ENCODE measurements around the gene SKA2.
"Not testable (repeated sequence)": the region's sequence is repeated elsewhere in the genome, so short reads cannot be mapped to it uniquely, and the experiment has no call there.

The SKA2 gene

GRCh38 chr17:59101178-59101577, 53.8 kb downstream of the SKA2 start:
- no peak overlapping the region for H3K27ac ChIP-seq (ENCODE audit: low read length)
- no peak overlapping the region for H3K4me3 ChIP-seq (ENCODE audit: low read length)
- no peaks in the 10 kb centered on the region for H3K9me3 ChIP-seq (ENCODE audit: control insufficient read depth, insufficient read depth, low read length)
- no peaks in the 10 kb centered on the region for H3K27me3 ChIP-seq (ENCODE audit: control insufficient read depth, insufficient read depth, low read length)
- no CpG with 5 or more reads among the region's 1 CpG for WGBS (ENCODE audit: insufficient coverage, insufficient read length)
- H3K36me3 ChIP-seq (ENCODE audit: control insufficient read depth, insufficient read depth, low read length): no peaks in the 10 kb centered on the region; the same call in 1 of the 2 replicates
- H3K4me1 ChIP-seq (ENCODE audit: control insufficient read depth, insufficient read depth, low read length): no peaks in the 10 kb centered on the region
- DNase-seq (ENCODE audit: low read depth, low spot score): no peak

GRCh38 chr17:59097876-59098275, 57.1 kb downstream of the SKA2 start:
- no peaks in the 10 kb centered on the region for H3K27me3 ChIP-seq (ENCODE audit: control insufficient read depth, insufficient read depth, low read length)

GRCh38 chr17:59094861-59095530, 60.0 kb downstream of the SKA2 start:
- DNase-seq (ENCODE audit: low read depth, low spot score): no peak
- no peak overlapping the region for H3K27ac ChIP-seq (ENCODE audit: low read length)
- no peaks in the 10 kb centered on the region for H3K27me3 ChIP-seq (ENCODE audit: control insufficient read depth, insufficient read depth, low read length)
- H3K4me1 ChIP-seq (ENCODE audit: control insufficient read depth, insufficient read depth, low read length): no peaks in the 10 kb centered on the region
- H3K36me3 ChIP-seq (ENCODE audit: control insufficient read depth, insufficient read depth, low read length): 0 out of 2 replicates have a peak, but pooled peaks cover 3% of the 10 kb centered on the region
- WGBS (ENCODE audit: insufficient coverage, insufficient read length): no CpG with 5 or more reads among the region's 6 CpGs
- no peaks in the 10 kb centered on the region for H3K9me3 ChIP-seq (ENCODE audit: control insufficient read depth, insufficient read depth, low read length)
- H3K4me3 ChIP-seq (ENCODE audit: low read length): no peak overlapping the region

More at GRCh38 chr17:59097876-59098275, 57.1 kb downstream of the SKA2 start:
- no peaks in the 10 kb centered on the region for H3K4me1 ChIP-seq (ENCODE audit: control insufficient read depth, insufficient read depth, low read length)
- no peaks in the 10 kb centered on the region for H3K36me3 ChIP-seq (ENCODE audit: control insufficient read depth, insufficient read depth, low read length)
- H3K4me3 ChIP-seq (ENCODE audit: low read length): no peak overlapping the region
- H3K9me3 ChIP-seq (ENCODE audit: control insufficient read depth, insufficient read depth, low read length): no peaks in the 10 kb centered on the region
- DNase-seq (ENCODE audit: low read depth, low spot score): no peak
- no peak overlapping the region for H3K27ac ChIP-seq (ENCODE audit: low read length)

GRCh38 chr17:59093702-59094231, 61.2 kb downstream of the SKA2 start:
- WGBS (ENCODE audit: insufficient coverage, insufficient read length): no CpG with 5 or more reads among the region's 8 CpGs
- Histone ChIP-seq H3K27me3 (ENCODE audit: control insufficient read depth, insufficient read depth, low read length) (no peaks in the 10 kb centered on the region), H3K9me3 (ENCODE audit: control insufficient read depth, insufficient read depth, low read length) (no peaks in the 10 kb centered on the region), H3K27ac (ENCODE audit: low read length) (no peak overlapping the region), H3K4me1 (ENCODE audit: control insufficient read depth, insufficient read depth, low read length) (no peaks in the 10 kb centered on the region), H3K36me3 (ENCODE audit: control insufficient read depth, insufficient read depth, low read length) (peaks cover 5% of the 10 kb centered on the region; the same call in 1 of the 2 replicates), H3K4me3 (ENCODE audit: low read length) (no peak overlapping the region)
- DNase-seq (ENCODE audit: low read depth, low spot score): no peak

- H3K4me1 ChIP-seq (ENCODE audit: control insufficient read depth, insufficient read depth, low read length): no peaks in the 10 kb centered on the region
- no peaks in the 10 kb centered on the region for H3K27me3 ChIP-seq (ENCODE audit: control insufficient read depth, insufficient read depth, low read length)
- WGBS (ENCODE audit: insufficient coverage, insufficient read length): no CpG with 5 or more reads among the region's 4 CpGs
- no peak for DNase-seq (ENCODE audit: low read depth, low spot score)
- H3K36me3 ChIP-seq (ENCODE audit: control insufficient read depth, insufficient read depth, low read length): peaks cover 5% of the 10 kb centered on the region; the same call in 1 of the 2 replicates
- H3K9me3 ChIP-seq (ENCODE audit: control insufficient read depth, insufficient read depth, low read length): no peaks in the 10 kb centered on the region
- H3K4me3 ChIP-seq (ENCODE audit: low read length): no peak overlapping the region
- H3K27ac ChIP-seq (ENCODE audit: low read length): no peak overlapping the region
Measured at GRCh38 chr17:59093145-59093701, 61.8 kb downstream of the SKA2 start.

- H3K4me3 ChIP-seq (ENCODE audit: low read length); H3K27ac ChIP-seq (ENCODE audit: low read length); H3K27me3 ChIP-seq (ENCODE audit: control insufficient read depth, insufficient read depth, low read length); DNase-seq (ENCODE audit: low read depth, low spot score); H3K4me1 ChIP-seq (ENCODE audit: control insufficient read depth, insufficient read depth, low read length); H3K36me3 ChIP-seq (ENCODE audit: control insufficient read depth, insufficient read depth, low read length); H3K9me3 ChIP-seq (ENCODE audit: control insufficient read depth, insufficient read depth, low read length): not testable (repeated sequence)
- no CpG with 5 or more reads among the region's 12 CpGs for WGBS (ENCODE audit: insufficient coverage, insufficient read length)
Measured at GRCh38 chr17:59090593-59090992, 64.4 kb downstream of the SKA2 start.

GRCh38 chr17:59084154-59084553, 70.8 kb downstream of the SKA2 start:
- Histone ChIP-seq H3K4me1 (ENCODE audit: control insufficient read depth, insufficient read depth, low read length) (no peaks in the 10 kb centered on the region), H3K36me3 (ENCODE audit: control insufficient read depth, insufficient read depth, low read length) (peaks cover 2% of the 10 kb centered on the region; the same call in 1 of the 2 replicates), H3K4me3 (ENCODE audit: low read length) (no peak overlapping the region), H3K27me3 (ENCODE audit: control insufficient read depth, insufficient read depth, low read length) (no peaks in the 10 kb centered on the region), H3K27ac (ENCODE audit: low read length) (no peak overlapping the region), H3K9me3 (ENCODE audit: control insufficient read depth, insufficient read depth, low read length) (no peaks in the 10 kb centered on the region)
- no CpG with 5 or more reads among the region's 4 CpGs for WGBS (ENCODE audit: insufficient coverage, insufficient read length)
- no peak for DNase-seq (ENCODE audit: low read depth, low spot score)

GRCh38 chr17:59074494-59074893, 80.5 kb downstream of the SKA2 start:
- Histone ChIP-seq H3K4me1 (ENCODE audit: control insufficient read depth, insufficient read depth, low read length) (no peaks in the 10 kb centered on the region), H3K4me3 (ENCODE audit: low read length) (no peak overlapping the region), H3K9me3 (ENCODE audit: control insufficient read depth, insufficient read depth, low read length) (no peaks in the 10 kb centered on the region), H3K27ac (ENCODE audit: low read length) (no peak overlapping the region), H3K36me3 (ENCODE audit: control insufficient read depth, insufficient read depth, low read length) (no peaks in the 10 kb centered on the region; the same call in 1 of the 2 replicates), H3K27me3 (ENCODE audit: control insufficient read depth, insufficient read depth, low read length) (no peaks in the 10 kb centered on the region)
- no peak for DNase-seq (ENCODE audit: low read depth, low spot score)

GRCh38 chr17:59073972-59074371, 81.0 kb downstream of the SKA2 start:
- no peaks in the 10 kb centered on the region for H3K36me3 ChIP-seq (ENCODE audit: control insufficient read depth, insufficient read depth, low read length)
- no peaks in the 10 kb centered on the region for H3K4me1 ChIP-seq (ENCODE audit: control insufficient read depth, insufficient read depth, low read length)
- no peak overlapping the region for H3K4me3 ChIP-seq (ENCODE audit: low read length)
- no peaks in the 10 kb centered on the region for H3K9me3 ChIP-seq (ENCODE audit: control insufficient read depth, insufficient read depth, low read length)
- H3K27ac ChIP-seq (ENCODE audit: low read length): no peak overlapping the region
- no peak for DNase-seq (ENCODE audit: low read depth, low spot score)
- H3K27me3 ChIP-seq (ENCODE audit: control insufficient read depth, insufficient read depth, low read length): no peaks in the 10 kb centered on the region
- WGBS (ENCODE audit: insufficient coverage, insufficient read length): 100% methylated on average over 1 of the region's 1 CpG

GRCh38 chr17:59069856-59070255, 85.1 kb downstream of the SKA2 start:
- no CpG with 5 or more reads among the region's 1 CpG for WGBS (ENCODE audit: insufficient coverage, insufficient read length)
- Histone ChIP-seq H3K9me3 (ENCODE audit: control insufficient read depth, insufficient read depth, low read length) (no peaks in the 10 kb centered on the region), H3K27ac (ENCODE audit: low read length) (no peak overlapping the region), H3K27me3 (ENCODE audit: control insufficient read depth, insufficient read depth, low read length) (no peaks in the 10 kb centered on the region), H3K36me3 (ENCODE audit: control insufficient read depth, insufficient read depth, low read length) (no peaks in the 10 kb centered on the region), H3K4me1 (ENCODE audit: control insufficient read depth, insufficient read depth, low read length) (no peaks in the 10 kb centered on the region), H3K4me3 (ENCODE audit: low read length) (no peak overlapping the region)
- DNase-seq (ENCODE audit: low read depth, low spot score): no peak

GRCh38 chr17:59067756-59068155, 87.2 kb downstream of the SKA2 start:
- no peak overlapping the region for H3K27ac ChIP-seq (ENCODE audit: low read length)
- no peak for DNase-seq (ENCODE audit: low read depth, low spot score)
- no peaks in the 10 kb centered on the region for H3K36me3 ChIP-seq (ENCODE audit: control insufficient read depth, insufficient read depth, low read length)
- no peaks in the 10 kb centered on the region for H3K27me3 ChIP-seq (ENCODE audit: control insufficient read depth, insufficient read depth, low read length)
- no peaks in the 10 kb centered on the region for H3K4me1 ChIP-seq (ENCODE audit: control insufficient read depth, insufficient read depth, low read length)
- WGBS (ENCODE audit: insufficient coverage, insufficient read length): no CpG with 5 or more reads among the region's 6 CpGs
- no peaks in the 10 kb centered on the region for H3K9me3 ChIP-seq (ENCODE audit: control insufficient read depth, insufficient read depth, low read length)
- H3K4me3 ChIP-seq (ENCODE audit: low read length): no peak overlapping the region
